H9 (cell line): ENCODE results near the gene CBR3. TPM values are rescaled to one million over a fixed set of nuclear protein-coding genes. Genes with fewer than 3 reads are reported as not detected.
A peak's percentile ranks its signal among the peaks of the same experiment; 100 is the strongest.

ENCODE experiments used
- DNase-seq: peaks from one replicate; pipeline ENCODE4 v3.0.0-alpha.2; 2017
- H2AFZ ChIP-seq: one replicate; pipeline ENCODE4 v1.6.1; 2013; ENCODE audit warnings: mild to moderate bottlenecking, low read length, control low read depth, moderate library complexity
- H2AK5ac ChIP-seq: 2 replicates; pipeline ENCODE4 v1.6.1; 2013; ENCODE audit warnings: low read length, control low read depth, mixed read lengths; ENCODE audit not compliant: insufficient read length
- H2BK120ac ChIP-seq: one replicate; pipeline ENCODE4 v1.6.1; 2013; ENCODE audit warnings: low read depth, mild to moderate bottlenecking, low read length, control low read depth, inconsistent platforms; ENCODE audit not compliant: poor library complexity, severe bottlenecking
- H2BK12ac ChIP-seq: 2 replicates; pipeline ENCODE4 v1.6.1; 2013; ENCODE audit warnings: low read length, control low read depth, mixed read lengths, low read depth; ENCODE audit not compliant: insufficient read length
- H2BK15ac ChIP-seq: 2 replicates; pipeline ENCODE4 v1.6.1; 2013; ENCODE audit warnings: low read depth, low read length, control low read depth
- H2BK20ac ChIP-seq: one replicate; pipeline ENCODE4 v1.6.1; 2013; ENCODE audit warnings: low read depth, mild to moderate bottlenecking, low read length, control low read depth, inconsistent platforms; ENCODE audit not compliant: poor library complexity, severe bottlenecking
- H2BK5ac ChIP-seq: 2 replicates; pipeline ENCODE4 v1.6.1; 2013; ENCODE audit warnings: low read length, control low read depth, mixed read lengths; ENCODE audit not compliant: insufficient read length
- H3K14ac ChIP-seq: 2 replicates; pipeline ENCODE4 v1.6.1; 2013; ENCODE audit warnings: low read length, control low read depth; ENCODE audit not compliant: insufficient read depth
- H3K18ac ChIP-seq: 2 replicates; pipeline ENCODE4 v1.6.1; 2013; ENCODE audit warnings: low read depth, mild to moderate bottlenecking, mixed read lengths, low read length, control low read depth; ENCODE audit not compliant: insufficient read length
- H3K23ac ChIP-seq: 2 replicates; pipeline ENCODE4 v1.6.1; 2013; ENCODE audit warnings: low read length, control low read depth, mixed read lengths, low read depth; ENCODE audit not compliant: insufficient read length
- H3K23me2 ChIP-seq: 2 replicates; pipeline ENCODE4 v1.6.1; 2013; ENCODE audit warnings: low read depth, mild to moderate bottlenecking, mixed read lengths, low read length, control low read depth; ENCODE audit not compliant: insufficient read length, poor library complexity, severe bottlenecking
- H3K27ac ChIP-seq: 2 replicates; pipeline ENCODE4 v1.5.1; 2013; ENCODE audit warnings: low read length, control low read depth, mixed read lengths, low read depth; ENCODE audit not compliant: insufficient read length
- H3K27me3 ChIP-seq: 2 replicates; pipeline ENCODE4 v1.6.1; 2013; ENCODE audit warnings: low read length, control low read depth, inconsistent platforms; ENCODE audit not compliant: insufficient read depth
- H3K4ac ChIP-seq: 2 replicates; pipeline ENCODE4 v1.6.1; 2013; ENCODE audit warnings: low read depth, mild to moderate bottlenecking, control low read depth, inconsistent platforms, low read length, moderate library complexity
- H3K4me1 ChIP-seq: 2 replicates; pipeline ENCODE4 v1.6.1; 2013; ENCODE audit warnings: low read length, control low read depth, inconsistent platforms; ENCODE audit not compliant: insufficient read depth
- H3K4me2 ChIP-seq: 2 replicates; pipeline ENCODE4 v1.6.1; 2013; ENCODE audit warnings: low read length, control low read depth, mixed read lengths; ENCODE audit not compliant: insufficient read length, insufficient read depth
- H3K56ac ChIP-seq: 2 replicates; pipeline ENCODE4 v1.6.1; 2013; ENCODE audit warnings: low read depth, mild to moderate bottlenecking, mixed read lengths, low read length, control low read depth; ENCODE audit not compliant: insufficient read length
- H3K79me1 ChIP-seq: 2 replicates; pipeline ENCODE4 v1.6.1; 2013; ENCODE audit warnings: low read depth, mild to moderate bottlenecking, moderate library complexity, low read length, control low read depth, inconsistent platforms; ENCODE audit not compliant: insufficient read depth, poor library complexity, severe bottlenecking
- H3K79me2 ChIP-seq: 2 replicates; pipeline ENCODE4 v1.6.1; 2013; ENCODE audit warnings: low read length, control low read depth, inconsistent platforms; ENCODE audit not compliant: insufficient read depth
- H3K9ac ChIP-seq: 2 replicates; pipeline ENCODE4 v1.6.1; 2013; ENCODE audit warnings: low read length, control low read depth, mixed read lengths; ENCODE audit not compliant: insufficient read length; ENCODE audit errors: extremely low read depth
- H3K9me3 ChIP-seq: one replicate; pipeline ENCODE4 v1.6.1; 2013; ENCODE audit warnings: low read depth, low read length, inconsistent platforms; ENCODE audit not compliant: control insufficient read depth
- H3T11ph ChIP-seq: one replicate; pipeline ENCODE4 v1.6.1; 2013; ENCODE audit warnings: mild to moderate bottlenecking, low read length, control low read depth, inconsistent platforms
- H4K20me1 ChIP-seq: one replicate; pipeline ENCODE4 v1.6.1; 2013; ENCODE audit not compliant: control insufficient read depth, insufficient read length, insufficient read depth
- H4K5ac ChIP-seq: 2 replicates; pipeline ENCODE4 v1.6.1; 2013; ENCODE audit warnings: low read depth, mild to moderate bottlenecking, mixed read lengths, low read length, control low read depth; ENCODE audit not compliant: insufficient read length
- H4K8ac ChIP-seq: replicated peaks from 2 replicates; pipeline ENCODE4 v1.6.1; 2013; ENCODE audit warnings: low read length, control low read depth, mixed read lengths, low read depth; ENCODE audit not compliant: insufficient read length
- H4K91ac ChIP-seq: 2 replicates; pipeline ENCODE4 v1.6.1; 2013; ENCODE audit warnings: low read depth, mild to moderate bottlenecking, moderate library complexity, mixed read lengths, low read length, control low read depth; ENCODE audit not compliant: insufficient read length
- H3K27ac Mint-ChIP-seq, 3 experiments: 2 replicates in 2 of 3; 3 replicates in 1 of 3; pipeline ENCODE4 v1.8.0; 2020 to 2021; ENCODE audit warnings: mixed read lengths in 3 of 3, mild to moderate bottlenecking in 1 of 3, moderate library complexity in 1 of 3
- H3K27me3 Mint-ChIP-seq: 2 replicates; pipeline ENCODE4 v1.8.0; 2021; ENCODE audit warnings: low read depth, mild to moderate bottlenecking, moderate library complexity, mixed read lengths
- H3K36me3 Mint-ChIP-seq, 3 experiments: 2 replicates in 2 of 3; 3 replicates in 1 of 3; pipeline ENCODE4 v1.8.0; 2020 to 2021; ENCODE audit warnings: low read depth in 3 of 3, mixed read lengths in 3 of 3; ENCODE audit not compliant: insufficient read depth in 1 of 3
- H3K4me1 Mint-ChIP-seq, 2 experiments: 2 replicates each; pipeline ENCODE4 v1.8.0; 2020; ENCODE audit warnings: mixed read lengths in 2 of 2
- H3K4me3 Mint-ChIP-seq, 2 experiments: 2 replicates in 1 of 2; 3 replicates in 1 of 2; pipeline ENCODE4 v1.8.0; 2020 to 2021; ENCODE audit warnings: mild to moderate bottlenecking in 2 of 2, mixed read lengths in 2 of 2, moderate library complexity in 1 of 2
- H3K9me3 Mint-ChIP-seq, 2 experiments: 2 replicates in 1 of 2; 3 replicates in 1 of 2; pipeline ENCODE4 v1.8.0; 2020; ENCODE audit warnings: mild to moderate bottlenecking in 2 of 2, mixed read lengths in 2 of 2, moderate library complexity in 1 of 2
- CTCF ChIP-seq: fragments of 200-600 bp; sonication (generic); conservative IDR thresholded peaks from 3 replicates; pipeline ENCODE4 v1.8.0; 2021; ENCODE audit warnings: antibody characterized with exemption, mild to moderate bottlenecking
- total RNA-seq: library from RNA; stranded (reverse); gene quantifications from 2 replicates; pipeline ENCODE4 v1.2.1, GENCODE V29; 2021

The CBR3 gene
- total RNA-seq, 1 experiment from 2014 or later = 2.4 TPM

GRCh38 chr21:36126208-36126565 lies 8.7 kb upstream of the CBR3 start:
- Histone ChIP-seq H4K20me1 (no peaks in the 10 kb centered on the region), H3K18ac (no peak overlapping the region), H2BK12ac (no peak overlapping the region), H3K27me3 (no peaks in the 10 kb centered on the region), H4K5ac (no peak overlapping the region), H3K23me2 (no peaks in the 10 kb centered on the region), H3K23ac (no peak overlapping the region), H3K4ac (no peak overlapping the region), H3K9ac (no peak overlapping the region), H3K4me1 (peaks cover 4% of the 10 kb centered on the region; the same call in 1 of the 2 replicates), H4K91ac (no peak overlapping the region), H3T11ph (no peak overlapping the region), H3K4me2 (no peak overlapping the region), H3K9me3 (no peaks in the 10 kb centered on the region), H3K79me1 (no peaks in the 10 kb centered on the region), H4K8ac (no peak overlapping the region), H3K56ac (no peak overlapping the region), H3K14ac (no peak overlapping the region), H2AK5ac (no peak overlapping the region), H2AFZ (no peak overlapping the region), H2BK120ac (no peak overlapping the region), H2BK20ac (no peak overlapping the region), H3K27ac (no peak overlapping the region), H2BK5ac (no peak overlapping the region), H2BK15ac (no peak overlapping the region), H3K79me2 (no peaks in the 10 kb centered on the region)
- H3K4me1 Mint-ChIP-seq = peaks cover 16 to 19% of the 10 kb centered on the region in 2 experiments
- TF ChIP-seq CTCF = no peak
- peak overlapping the region in 2 of 3 experiments; percentile 53 to 82; a peak in 2 of 7 replicates for H3K27ac Mint-ChIP-seq
- H3K36me3 Mint-ChIP-seq = no peaks in the 10 kb centered on the region; a peak in 1 of 7 replicates
- no peak overlapping the region for H3K4me3 Mint-ChIP-seq
- H3K27me3 Mint-ChIP-seq = peaks cover 7% of the 10 kb centered on the region
- H3K9me3 Mint-ChIP-seq = no peaks in the 10 kb centered on the region; a peak in 1 of 5 replicates
- DNase-seq = peak; percentile 15
